Activated naive CD4-positive, alpha-beta T cell treated with anti-CD3 and anti-CD28 coated beads, Interleukin-2, amount 50 U/mL, for 24 hours (primary cell): ENCODE measurements around the gene CADM2.

Experiments
- H3K27ac Mint-ChIP-seq: one replicate; pipeline ENCODE4 v1.8.0; 2021; ENCODE audit warnings: mild to moderate bottlenecking, mixed read lengths
- H3K27me3 Mint-ChIP-seq: one replicate; pipeline ENCODE4 v1.8.0; 2021; ENCODE audit warnings: mixed read lengths
- H3K36me3 Mint-ChIP-seq: one replicate; pipeline ENCODE4 v1.8.0; 2021; ENCODE audit warnings: mixed read lengths
- H3K4me1 Mint-ChIP-seq: one replicate; pipeline ENCODE4 v1.8.0; 2021; ENCODE audit warnings: mixed read lengths
- H3K4me3 Mint-ChIP-seq: one replicate; pipeline ENCODE4 v1.8.0; 2021; ENCODE audit warnings: mild to moderate bottlenecking, mixed read lengths
- H3K9me3 Mint-ChIP-seq: one replicate; pipeline ENCODE4 v1.8.0; 2021; ENCODE audit warnings: mixed read lengths

CADM2 gene

GRCh38 chr3:85176799-85177198 lies 218.0 kb downstream of the CADM2 start:
- H3K36me3 Mint-ChIP-seq: no peaks in the 10 kb centered on the region
- no peak overlapping the region for H3K4me3 Mint-ChIP-seq
- H3K9me3 Mint-ChIP-seq: peaks cover 5% of the 10 kb centered on the region
- no peak overlapping the region for H3K27ac Mint-ChIP-seq
- no peaks in the 10 kb centered on the region for H3K27me3 Mint-ChIP-seq
- H3K4me1 Mint-ChIP-seq: no peaks in the 10 kb centered on the region

- no peak overlapping the region for H3K27ac Mint-ChIP-seq
- H3K4me1 Mint-ChIP-seq: no peaks in the 10 kb centered on the region
- H3K9me3 Mint-ChIP-seq: peaks cover 5% of the 10 kb centered on the region
- no peak overlapping the region for H3K4me3 Mint-ChIP-seq
- no peaks in the 10 kb centered on the region for H3K36me3 Mint-ChIP-seq
- H3K27me3 Mint-ChIP-seq: no peaks in the 10 kb centered on the region
Observed at GRCh38 chr3:85182975-85183752, 224.4 kb downstream of the CADM2 start.

DNA sequence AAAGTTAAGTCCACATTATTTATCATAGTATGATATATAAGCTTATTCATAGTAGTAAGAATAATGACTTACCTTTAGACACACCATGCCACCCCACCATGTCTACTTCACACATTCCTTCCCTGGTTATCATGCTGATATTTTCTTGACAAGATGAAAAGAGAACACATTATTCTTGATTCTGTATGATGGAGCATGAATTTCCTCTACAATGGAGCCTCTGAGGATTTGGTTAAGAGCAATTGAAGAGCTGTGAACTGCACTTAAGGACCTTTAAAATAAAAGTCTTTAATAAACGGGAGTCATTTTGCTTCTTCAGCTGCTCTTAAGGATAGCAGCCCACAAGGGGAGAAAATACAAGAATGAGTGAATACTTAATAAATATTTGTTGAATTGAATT lies 226.7 kb downstream of the CADM2 start:
- H3K9me3 Mint-ChIP-seq: peaks cover 5% of the 10 kb centered on the region
- no peak overlapping the region for H3K4me3 Mint-ChIP-seq
- no peaks in the 10 kb centered on the region for H3K36me3 Mint-ChIP-seq
- H3K27ac Mint-ChIP-seq: no peak overlapping the region
- no peaks in the 10 kb centered on the region for H3K4me1 Mint-ChIP-seq
- H3K27me3 Mint-ChIP-seq: no peaks in the 10 kb centered on the region

DNA sequence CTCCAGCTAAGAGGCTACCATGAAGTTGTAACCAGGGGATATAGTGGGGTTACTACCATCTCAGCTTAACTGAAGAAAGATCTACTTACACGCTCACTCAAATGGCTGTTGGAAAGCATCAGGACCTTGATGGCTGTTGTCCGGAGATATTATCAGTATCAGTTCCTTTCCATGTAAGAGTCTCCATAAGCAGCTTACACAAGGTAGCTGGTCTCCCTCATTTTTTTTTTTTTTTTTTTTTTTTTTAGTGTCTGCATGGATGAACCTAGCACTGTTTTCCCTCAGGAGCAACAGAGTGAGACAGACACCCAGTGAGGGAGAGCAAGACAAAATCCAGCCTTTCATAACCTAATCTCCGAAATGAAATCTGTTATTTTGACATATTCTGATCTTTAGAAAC lies 230.9 kb downstream of the CADM2 start:
- no peaks in the 10 kb centered on the region for H3K36me3 Mint-ChIP-seq
- H3K4me3 Mint-ChIP-seq: no peak overlapping the region
- no peaks in the 10 kb centered on the region for H3K27me3 Mint-ChIP-seq
- no peak overlapping the region for H3K27ac Mint-ChIP-seq
- no peaks in the 10 kb centered on the region for H3K4me1 Mint-ChIP-seq
- no peaks in the 10 kb centered on the region for H3K9me3 Mint-ChIP-seq

DNA sequence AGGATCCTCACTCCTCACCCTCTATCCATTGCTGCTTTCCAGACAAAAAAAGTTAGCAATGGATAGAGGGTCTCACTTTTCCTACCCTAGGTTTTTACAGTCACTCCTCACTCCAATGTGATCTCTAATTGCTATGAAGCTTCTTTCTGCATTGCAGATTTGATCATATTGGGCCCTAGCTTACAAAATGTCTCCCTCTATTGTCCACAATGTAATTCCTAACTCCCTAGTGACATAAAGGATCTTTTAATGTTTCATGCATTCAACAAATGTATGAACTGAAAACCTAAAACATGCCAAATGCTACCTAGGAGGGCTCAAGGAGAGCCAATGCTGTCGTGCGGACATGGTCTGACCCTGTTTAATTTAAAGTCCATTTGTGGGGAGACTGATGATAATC lies 234.8 kb downstream of the CADM2 start:
- Mint-ChIP-seq H3K36me3 (no peaks in the 10 kb centered on the region), H3K4me1 (no peaks in the 10 kb centered on the region), H3K4me3 (no peak overlapping the region), H3K9me3 (no peaks in the 10 kb centered on the region), H3K27ac (no peak overlapping the region), H3K27me3 (no peaks in the 10 kb centered on the region)

- H3K4me3 Mint-ChIP-seq: no peak overlapping the region
- peaks cover 11% of the 10 kb centered on the region for H3K9me3 Mint-ChIP-seq
- no peaks in the 10 kb centered on the region for H3K27me3 Mint-ChIP-seq
- no peak overlapping the region for H3K27ac Mint-ChIP-seq
- H3K36me3 Mint-ChIP-seq: no peaks in the 10 kb centered on the region
- H3K4me1 Mint-ChIP-seq: no peaks in the 10 kb centered on the region
Observed at GRCh38 chr3:85208650-85209049, 249.9 kb downstream of the CADM2 start.

DNA sequence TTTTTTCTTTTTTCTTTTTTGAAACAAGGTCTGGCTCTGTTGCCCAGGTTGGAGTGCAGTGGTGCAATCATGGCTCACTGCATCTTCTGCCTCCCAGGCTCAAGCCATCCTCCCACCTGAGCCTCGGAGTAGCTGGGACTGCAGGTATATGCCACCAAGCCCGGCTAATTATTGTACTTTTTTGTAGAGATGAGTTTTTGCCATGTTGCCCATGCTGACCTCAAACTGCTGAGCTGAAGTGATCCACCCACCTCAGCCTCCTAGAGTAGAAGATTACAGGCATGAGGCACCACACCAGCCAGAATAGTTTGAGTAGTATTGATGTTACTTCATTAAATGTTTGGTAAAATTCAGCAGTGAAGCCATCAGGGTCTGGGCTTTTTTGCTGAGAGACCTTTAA lies 251.8 kb downstream of the CADM2 start:
- no peaks in the 10 kb centered on the region for H3K36me3 Mint-ChIP-seq
- H3K27ac Mint-ChIP-seq: no peak overlapping the region
- H3K9me3 Mint-ChIP-seq: peaks cover 11% of the 10 kb centered on the region
- no peak overlapping the region for H3K4me3 Mint-ChIP-seq
- no peaks in the 10 kb centered on the region for H3K4me1 Mint-ChIP-seq
- no peaks in the 10 kb centered on the region for H3K27me3 Mint-ChIP-seq

DNA sequence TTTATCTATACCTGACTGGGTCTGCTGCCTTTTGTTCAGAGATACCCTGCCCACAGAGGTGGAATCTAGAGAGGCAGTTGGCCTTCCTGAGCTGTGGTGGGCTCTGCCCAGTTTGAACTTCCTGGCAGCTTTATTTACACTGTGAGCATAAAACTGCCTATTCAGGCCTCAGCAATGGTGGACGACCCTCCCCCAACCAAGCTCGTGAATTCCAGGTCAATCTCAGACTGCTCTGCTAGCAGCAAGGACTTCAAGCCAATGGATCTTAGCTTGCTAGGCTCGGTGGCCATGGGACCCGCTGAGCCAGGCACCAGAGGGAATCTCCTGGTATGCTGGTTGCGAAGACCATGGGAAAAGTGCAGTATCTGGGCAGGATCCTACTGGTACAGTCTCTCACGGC lies 270.2 kb downstream of the CADM2 start:
- no peak overlapping the region for H3K4me3 Mint-ChIP-seq

GRCh38 chr3:85244091-85244490 lies 285.3 kb downstream of the CADM2 start:
- no peaks in the 10 kb centered on the region for H3K4me1 Mint-ChIP-seq
- no peak overlapping the region for H3K27ac Mint-ChIP-seq
- no peaks in the 10 kb centered on the region for H3K27me3 Mint-ChIP-seq
- H3K4me3 Mint-ChIP-seq: no peak overlapping the region
- no peaks in the 10 kb centered on the region for H3K36me3 Mint-ChIP-seq
- H3K9me3 Mint-ChIP-seq: no peaks in the 10 kb centered on the region

More for the DNA sequence above, 270.2 kb downstream of the CADM2 start:
- Mint-ChIP-seq H3K9me3 (peaks cover 6% of the 10 kb centered on the region), H3K27me3 (no peaks in the 10 kb centered on the region), H3K27ac (no peak overlapping the region), H3K36me3 (no peaks in the 10 kb centered on the region), H3K4me1 (no peaks in the 10 kb centered on the region)

DNA sequence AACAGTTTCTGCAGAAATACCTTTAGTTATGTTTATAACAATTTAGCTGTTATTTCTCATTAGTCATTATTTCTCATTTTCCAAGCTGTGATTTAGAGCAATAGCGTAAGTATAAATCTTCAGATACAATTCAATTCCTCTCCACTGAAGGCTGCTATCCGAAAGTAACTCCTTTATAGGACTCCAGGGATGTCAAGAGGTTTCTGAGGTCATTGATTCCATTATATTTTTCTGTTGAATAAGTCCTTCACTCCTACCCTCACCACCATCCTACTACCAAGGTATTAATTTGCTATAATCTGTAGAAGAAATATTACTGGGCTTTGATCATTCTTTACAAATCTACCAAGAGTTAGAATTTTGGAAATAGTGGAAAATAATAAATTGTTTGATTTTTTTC lies 285.7 kb downstream of the CADM2 start:
- Mint-ChIP-seq H3K4me3 (no peak overlapping the region), H3K27ac (no peak overlapping the region), H3K9me3 (no peaks in the 10 kb centered on the region), H3K4me1 (no peaks in the 10 kb centered on the region), H3K27me3 (no peaks in the 10 kb centered on the region), H3K36me3 (no peaks in the 10 kb centered on the region)

- H3K4me1 Mint-ChIP-seq: no peaks in the 10 kb centered on the region
- no peaks in the 10 kb centered on the region for H3K36me3 Mint-ChIP-seq
- peaks cover 4% of the 10 kb centered on the region for H3K9me3 Mint-ChIP-seq
- H3K4me3 Mint-ChIP-seq: no peak overlapping the region
- H3K27ac Mint-ChIP-seq: no peak overlapping the region
- H3K27me3 Mint-ChIP-seq: no peaks in the 10 kb centered on the region
Observed at GRCh38 chr3:85251766-85252165, 293.0 kb downstream of the CADM2 start.

- no peaks in the 10 kb centered on the region for H3K27me3 Mint-ChIP-seq
- H3K4me1 Mint-ChIP-seq: no peaks in the 10 kb centered on the region
- no peak overlapping the region for H3K27ac Mint-ChIP-seq
- no peaks in the 10 kb centered on the region for H3K36me3 Mint-ChIP-seq
- no peak overlapping the region for H3K4me3 Mint-ChIP-seq
- peaks cover 4% of the 10 kb centered on the region for H3K9me3 Mint-ChIP-seq
Observed at GRCh38 chr3:85252686-85253085, 293.9 kb downstream of the CADM2 start.

- no peaks in the 10 kb centered on the region for H3K36me3 Mint-ChIP-seq
Observed at GRCh38 chr3:85254738-85255137, 295.9 kb downstream of the CADM2 start.

GRCh38 chr3:85255949-85256348 lies 297.2 kb downstream of the CADM2 start:
- Mint-ChIP-seq H3K4me1 (no peaks in the 10 kb centered on the region), H3K4me3 (no peak overlapping the region), H3K36me3 (no peaks in the 10 kb centered on the region), H3K27me3 (no peaks in the 10 kb centered on the region), H3K27ac (no peak overlapping the region), H3K9me3 (peaks cover 4% of the 10 kb centered on the region)

More at GRCh38 chr3:85254738-85255137, 295.9 kb downstream of the CADM2 start:
- H3K9me3 Mint-ChIP-seq: peaks cover 4% of the 10 kb centered on the region
- no peak overlapping the region for H3K4me3 Mint-ChIP-seq
- no peaks in the 10 kb centered on the region for H3K27me3 Mint-ChIP-seq
- H3K4me1 Mint-ChIP-seq: no peaks in the 10 kb centered on the region
- H3K27ac Mint-ChIP-seq: no peak overlapping the region

GRCh38 chr3:85258326-85258725 lies 299.5 kb downstream of the CADM2 start:
- H3K27me3 Mint-ChIP-seq: no peaks in the 10 kb centered on the region
- no peaks in the 10 kb centered on the region for H3K9me3 Mint-ChIP-seq
- no peaks in the 10 kb centered on the region for H3K36me3 Mint-ChIP-seq
- no peak overlapping the region for H3K27ac Mint-ChIP-seq
- no peak overlapping the region for H3K4me3 Mint-ChIP-seq
- no peaks in the 10 kb centered on the region for H3K4me1 Mint-ChIP-seq

GRCh38 chr3:85258819-85259218 lies 300.0 kb downstream of the CADM2 start:
- Mint-ChIP-seq H3K27ac (no peak overlapping the region), H3K27me3 (no peaks in the 10 kb centered on the region), H3K9me3 (no peaks in the 10 kb centered on the region)

DNA sequence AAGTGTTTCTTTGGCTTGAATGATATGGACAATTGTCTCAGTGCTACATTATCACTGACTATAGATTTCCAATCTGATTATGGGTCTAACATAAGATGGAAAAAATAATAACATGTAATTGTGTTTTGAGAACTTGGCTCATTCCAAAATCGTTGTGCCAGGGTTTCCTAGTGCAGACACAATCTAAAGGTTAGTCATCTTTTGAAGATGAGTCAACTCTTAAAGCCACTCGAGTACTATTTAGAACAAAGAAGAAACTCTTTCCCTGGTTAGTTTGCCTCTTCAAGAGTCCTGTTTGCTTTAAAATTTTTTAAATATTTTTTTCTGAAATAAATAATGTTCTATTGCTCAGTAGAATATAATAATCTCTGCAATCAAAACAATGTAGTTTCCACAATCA lies 301.0 kb downstream of the CADM2 start:
- no peaks in the 10 kb centered on the region for H3K36me3 Mint-ChIP-seq
- H3K27ac Mint-ChIP-seq: no peak overlapping the region
- H3K4me3 Mint-ChIP-seq: no peak overlapping the region
- H3K9me3 Mint-ChIP-seq: no peaks in the 10 kb centered on the region
- H3K27me3 Mint-ChIP-seq: no peaks in the 10 kb centered on the region
- no peaks in the 10 kb centered on the region for H3K4me1 Mint-ChIP-seq

More at GRCh38 chr3:85258819-85259218, 300.0 kb downstream of the CADM2 start:
- Mint-ChIP-seq H3K36me3 (no peaks in the 10 kb centered on the region), H3K4me1 (no peaks in the 10 kb centered on the region), H3K4me3 (no peak overlapping the region)
